Smooth muscle cell of the umbilical artery (primary cell): Measurements from ENCODE around the gene SHOX. TPM values are rescaled to one million over a fixed set of nuclear protein-coding genes. Genes with fewer than 3 reads are reported as not detected.

Source experiments
- total RNA-seq: library from RNA; depleted of rRNA; stranded (reverse); fragments of >200 nt; gene quantifications from 2 replicates; pipeline ENCODE4 v1.2.3, GENCODE V29; 2014

The SHOX gene
- total RNA-seq = not detected in 2 replicates

GRCh38 chrX:630612-631496, at the start of gene SHOX:
SHOX (plus strand) TSS chrX:630791; CDS start chrX:630898, 107 bp downstream.

Other genes with a start within 250 kb of the SHOX start
- 14.0 and 19.1 TPM in 2 replicates for gene PPP2R3B, start 243.9 kb upstream of the SHOX start, total RNA-seq